HuH-7.5 (cell line): ENCODE measurements around the gene IMMP2L.
"Not testable (repeated sequence)": the region's sequence is repeated elsewhere in the genome, so short reads cannot be mapped to it uniquely, and the experiment has no call there.

Source experiments
- DNase-seq: peaks from one replicate; pipeline ENCODE4 v3.0.0; 2011; ENCODE audit warnings: low spot score

Gene IMMP2L

DNA sequence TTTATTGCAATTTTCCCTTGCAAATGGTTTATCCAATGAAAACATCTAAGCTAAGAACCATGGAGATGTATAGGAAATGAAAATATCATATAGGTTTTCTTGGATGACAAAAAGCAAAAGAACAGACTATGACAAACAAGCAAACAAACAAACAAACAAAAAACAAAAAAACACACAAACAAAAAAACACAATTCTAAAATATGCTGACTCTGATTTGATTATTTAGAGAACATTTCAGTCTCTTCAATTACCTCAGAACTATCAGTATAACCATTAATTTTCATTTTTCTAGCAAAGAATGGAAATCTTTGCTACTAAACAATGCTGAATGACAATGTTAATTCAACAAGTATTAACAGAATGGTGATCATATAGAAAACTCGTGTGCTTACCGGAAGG, 840.9 kb downstream of the IMMP2L start:
- DNase-seq, result no peak

DNA sequence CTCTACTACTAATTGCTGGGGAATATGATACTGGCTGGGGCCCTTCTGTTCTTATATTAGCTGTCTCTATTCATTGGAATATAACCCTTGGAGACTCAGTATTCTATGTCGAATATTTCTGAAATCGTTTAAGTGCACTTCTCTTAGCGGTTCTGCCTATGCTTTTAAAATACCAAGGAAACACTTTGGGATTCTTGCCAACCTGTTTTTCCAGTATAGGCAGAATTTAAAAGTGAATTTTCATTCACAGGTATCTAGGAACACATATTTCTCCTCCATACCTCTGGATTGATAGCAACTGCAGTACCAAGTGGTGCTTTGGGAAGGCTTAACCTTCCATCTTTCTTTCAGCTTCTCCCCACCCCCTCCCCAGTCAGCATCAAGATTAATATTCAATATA, 841.7 kb downstream of the IMMP2L start:
- DNase-seq, result no peak

DNA sequence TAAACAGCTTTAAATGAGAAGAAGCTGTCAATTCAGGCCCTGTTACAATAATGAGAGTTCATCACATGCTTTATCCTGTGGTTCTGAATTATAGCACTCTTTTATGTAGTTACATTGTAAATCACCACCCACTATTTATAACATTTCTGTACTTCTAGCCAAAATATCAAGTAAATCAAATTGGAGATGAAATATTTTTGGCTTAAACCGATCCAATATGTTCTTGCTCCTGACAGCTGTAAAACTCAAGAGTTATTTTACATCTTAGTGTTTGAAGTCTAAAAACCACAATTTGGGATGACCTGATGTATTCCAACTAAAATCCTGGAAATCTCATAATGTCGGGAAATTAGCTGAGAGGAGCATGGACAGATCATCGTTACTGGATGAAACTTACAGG, 842.6 kb downstream of the IMMP2L start:
- no peak for DNase-seq

DNA sequence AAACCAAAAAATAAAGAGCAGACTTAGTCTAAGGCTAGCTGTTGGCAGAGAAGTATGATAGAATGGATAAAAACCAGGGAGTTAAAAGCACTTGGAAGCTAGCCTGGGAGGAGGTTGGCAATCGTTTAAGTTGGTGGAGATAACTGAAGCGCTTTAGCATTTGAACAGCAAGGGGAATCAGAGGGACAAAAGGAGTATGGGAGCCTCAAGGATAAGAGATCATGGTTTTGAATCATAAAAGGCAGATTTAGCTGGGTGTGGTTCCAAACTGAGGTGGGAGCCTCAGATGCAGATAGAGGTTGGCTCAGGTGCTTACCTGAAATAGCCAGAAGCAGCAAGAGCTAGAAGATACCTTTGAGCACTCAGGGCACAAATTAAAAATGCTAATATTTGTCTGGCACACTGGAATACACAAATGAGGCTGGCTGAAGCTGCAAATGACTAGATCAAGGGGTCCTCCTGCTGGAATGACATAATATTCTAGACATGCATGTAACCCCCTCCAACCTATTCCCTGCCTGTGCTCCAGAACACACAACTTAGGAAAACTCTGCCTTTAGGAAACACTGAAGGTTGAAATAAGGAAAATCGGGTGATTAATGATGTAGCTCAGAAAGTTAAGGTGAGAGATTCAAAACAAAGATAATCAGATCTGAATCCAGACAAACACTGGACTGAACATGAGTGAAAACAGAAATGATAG, 843.6 kb downstream of the IMMP2L start:
- no peak for DNase-seq

DNA sequence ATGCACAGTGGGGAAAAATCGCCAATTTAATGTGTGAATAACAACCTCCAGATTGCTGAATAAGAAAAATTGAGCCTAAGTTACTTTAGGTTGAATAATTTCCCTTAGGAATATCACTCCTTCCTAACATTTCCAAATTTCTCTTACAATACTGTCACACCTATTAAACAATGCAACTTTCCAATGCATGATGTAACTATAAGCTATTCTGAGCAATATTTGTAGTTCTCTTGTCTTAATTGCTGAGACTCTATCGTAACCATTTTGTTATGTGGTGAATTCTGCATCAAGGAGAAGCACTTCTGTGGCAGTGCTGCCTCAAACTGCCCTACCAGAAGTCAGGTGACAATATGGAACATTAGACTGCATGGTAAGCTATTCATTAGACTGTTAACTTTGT, 858.1 kb downstream of the IMMP2L start:
- DNase-seq, result no peak

DNA sequence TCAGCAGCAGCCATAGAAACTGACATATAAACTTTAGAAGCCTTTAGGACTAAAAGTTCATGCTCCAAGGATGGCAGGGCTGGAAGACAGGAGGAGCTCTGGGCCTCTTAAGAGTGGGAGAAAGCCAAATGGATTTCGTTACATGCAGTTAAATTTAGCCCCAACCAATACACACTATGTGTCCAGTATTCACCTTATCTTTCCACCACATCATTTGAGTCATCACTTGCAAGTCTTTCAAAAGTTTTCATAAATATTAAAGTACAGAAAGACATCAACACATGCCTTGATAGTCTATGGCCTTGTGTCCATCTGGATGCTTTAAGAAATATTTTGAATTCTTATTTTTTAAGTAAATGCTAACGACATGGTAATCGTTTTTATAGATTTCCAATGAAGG, 863.7 kb downstream of the IMMP2L start:
- no peak for DNase-seq

DNA sequence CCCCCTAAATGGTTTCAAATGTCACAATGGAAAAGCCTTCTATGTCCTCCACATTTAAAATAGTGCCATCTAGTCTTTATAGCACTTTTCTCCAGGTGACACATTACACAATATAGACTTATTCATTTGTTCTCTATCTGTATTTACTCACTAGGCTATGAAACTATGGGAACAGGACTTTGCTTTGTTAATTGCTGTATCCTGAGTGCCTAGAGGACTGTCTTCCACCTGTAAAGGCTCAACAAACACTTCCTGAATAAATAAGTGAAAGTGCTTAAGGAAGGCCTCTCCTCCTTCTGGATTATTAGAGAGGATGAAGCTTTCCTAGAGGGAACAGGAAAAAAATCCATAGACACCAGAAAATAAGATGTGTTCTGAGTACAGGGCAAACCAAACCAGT, 868.9 kb downstream of the IMMP2L start:
- no peak for DNase-seq

DNA sequence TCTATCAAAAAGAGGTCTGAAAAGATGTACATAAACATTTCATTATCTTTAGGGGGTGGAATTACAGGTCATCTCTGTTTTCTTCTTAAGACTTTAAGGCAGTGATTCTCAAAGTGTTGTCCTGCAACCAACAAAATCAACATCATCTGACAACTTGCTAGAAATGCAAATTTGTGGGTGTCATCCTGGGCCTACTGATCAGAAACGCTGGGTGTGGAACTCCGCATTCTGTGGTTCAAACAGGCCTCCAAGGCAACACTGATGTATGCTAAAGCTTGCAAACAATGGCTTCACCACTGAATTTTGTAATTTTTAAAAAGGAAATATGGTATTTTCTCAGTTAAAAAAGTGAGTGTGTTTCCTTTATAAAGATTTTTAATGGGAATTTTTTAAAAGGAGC, 873.4 kb downstream of the IMMP2L start:
- DNase-seq, result no peak

DNA sequence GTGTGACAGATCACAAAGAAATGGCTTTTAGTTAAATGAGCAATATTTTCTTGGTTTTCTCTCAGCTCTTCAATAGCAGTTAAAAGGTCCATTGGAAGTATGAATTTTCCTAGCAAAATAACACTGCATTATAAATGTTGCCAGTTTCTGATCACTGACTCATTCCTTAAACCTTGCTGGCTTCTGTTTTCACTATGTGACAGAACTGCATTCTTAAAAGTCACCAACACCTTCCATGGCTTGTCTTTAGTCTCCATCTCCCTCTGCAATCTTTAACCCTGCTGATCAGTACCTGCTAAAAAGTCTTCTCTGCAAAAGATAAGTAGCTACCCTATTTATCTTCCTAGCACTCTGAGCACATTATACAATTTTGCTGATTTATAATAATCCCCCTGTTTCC, 876.4 kb downstream of the IMMP2L start:
- no peak for DNase-seq

DNA sequence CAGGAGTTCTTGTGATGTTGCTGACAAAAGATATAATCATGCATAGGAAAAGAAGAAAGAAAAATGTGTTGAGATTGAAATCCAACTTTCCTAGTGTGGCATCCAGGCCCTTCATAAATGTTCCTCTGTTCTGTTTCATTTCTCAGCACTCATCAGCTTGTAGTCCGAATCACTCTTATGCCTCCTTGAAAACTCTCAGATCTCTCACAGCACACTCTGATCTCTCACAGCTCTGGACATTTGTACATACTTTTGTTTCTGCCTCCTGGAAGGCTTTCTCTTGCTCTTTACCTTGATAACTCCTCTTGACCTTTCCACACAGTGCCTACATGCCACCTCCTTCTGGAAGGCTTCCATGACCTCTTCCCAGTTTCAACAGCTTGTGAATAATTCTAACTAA, 880.4 kb downstream of the IMMP2L start:
- DNase-seq, result no peak

DNA sequence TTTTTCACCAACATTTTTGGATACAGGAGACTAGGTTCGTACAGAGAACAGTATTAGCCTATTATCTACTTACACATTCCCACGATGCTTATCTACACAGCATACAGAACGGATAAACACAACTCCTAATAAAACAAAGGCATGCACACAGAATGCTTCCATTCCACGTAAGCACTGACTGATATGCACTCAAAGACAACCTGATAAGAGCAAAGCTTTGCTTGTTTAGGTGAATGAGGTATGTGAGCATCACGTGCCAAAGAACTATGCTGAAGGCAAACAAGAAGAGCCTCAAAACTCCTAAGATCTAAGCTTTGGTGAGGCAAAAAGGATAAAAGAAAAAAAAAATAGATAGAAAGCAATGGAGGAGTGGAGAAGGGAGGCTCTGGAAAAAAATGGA, 884.9 kb downstream of the IMMP2L start:
- DNase-seq, result peak; percentile 19

DNA sequence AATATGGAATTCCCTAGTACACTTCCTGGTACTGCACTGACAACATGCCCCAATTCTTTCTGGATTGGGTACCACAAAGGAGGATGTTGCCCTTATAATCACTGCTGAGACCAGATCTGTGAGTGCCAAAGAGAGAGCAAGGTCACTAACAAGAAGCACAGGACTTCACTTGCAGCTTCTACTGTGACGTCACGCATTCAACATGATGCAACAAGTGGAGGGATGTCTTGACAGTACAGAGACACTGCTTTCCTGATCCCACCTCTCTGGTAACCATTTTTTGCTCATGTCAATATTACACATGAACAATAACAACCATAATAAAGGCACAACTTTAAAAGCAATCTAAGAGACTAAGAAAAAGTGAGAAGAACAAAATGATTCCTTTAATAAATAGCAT, 885.5 kb downstream of the IMMP2L start:
- no peak for DNase-seq

DNA sequence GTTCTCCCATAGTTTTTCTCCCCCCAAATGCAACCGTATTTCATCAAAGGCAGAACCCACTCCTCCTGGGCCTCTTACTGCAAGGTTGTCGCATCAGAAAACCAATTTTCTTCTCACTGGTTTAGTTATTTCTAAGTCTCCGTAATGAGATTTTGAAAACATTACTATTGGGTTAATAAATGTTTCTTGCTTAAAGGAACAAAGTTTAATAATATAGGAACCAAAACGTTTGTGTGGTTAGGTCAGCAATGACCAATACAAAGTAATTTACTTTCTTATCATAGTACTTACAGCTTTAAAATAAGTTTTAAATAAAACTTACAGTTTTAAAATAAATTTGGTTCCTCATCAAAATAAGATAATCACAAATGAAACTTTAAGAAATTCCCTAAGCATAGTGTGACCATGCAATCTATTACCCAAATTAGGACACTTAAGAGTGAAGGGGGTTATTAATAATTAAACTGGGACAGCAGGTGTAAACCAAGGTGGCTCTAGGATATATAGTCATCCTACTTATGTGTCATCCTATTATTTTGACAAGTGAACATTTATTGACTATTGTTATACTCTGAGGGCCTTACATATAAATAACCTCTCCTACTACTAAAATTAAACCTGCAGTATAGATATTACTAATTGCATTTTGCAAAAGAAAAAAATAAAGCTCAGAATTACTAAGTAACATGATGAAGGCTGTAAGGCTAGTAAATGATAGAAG, 886.7 kb downstream of the IMMP2L start:
- no peak for DNase-seq

DNA sequence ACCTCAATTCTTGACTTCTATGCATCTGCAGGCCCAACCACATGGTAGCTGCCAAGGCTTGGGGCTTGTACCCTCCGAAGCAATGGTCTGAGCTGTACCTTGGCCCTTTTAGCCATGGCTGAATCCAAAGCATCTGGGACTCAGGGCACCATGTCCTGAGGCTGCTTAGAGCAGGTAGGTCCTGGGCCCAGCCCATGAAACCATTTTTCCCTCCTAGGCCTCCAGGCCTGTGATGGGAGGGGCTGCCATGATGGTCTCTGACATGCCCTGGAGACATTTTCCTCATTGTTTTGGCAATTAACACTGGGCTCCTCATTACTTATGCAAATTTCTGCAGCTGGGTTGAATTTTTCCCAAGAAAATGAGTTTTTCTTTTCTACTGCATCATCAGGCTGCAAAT, 889.1 kb downstream of the IMMP2L start:
- no peak for DNase-seq

DNA sequence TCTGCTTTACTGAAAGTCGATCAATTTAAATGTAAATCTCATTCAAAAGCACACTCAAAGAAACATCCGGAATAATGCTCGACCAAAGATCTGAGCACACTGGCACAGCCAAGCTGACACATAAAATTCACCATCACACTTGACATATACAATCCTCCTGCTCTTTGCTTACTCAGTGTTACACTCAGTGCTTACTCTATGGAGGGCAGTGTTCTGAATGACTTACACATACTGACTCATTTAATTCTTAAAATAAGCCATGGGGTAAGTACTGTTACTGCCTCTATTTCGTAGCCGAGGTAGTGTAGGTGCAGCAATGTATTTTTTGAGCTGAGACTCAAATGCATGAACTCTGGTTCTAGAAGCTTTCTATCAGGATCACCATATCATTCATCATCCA, 892.9 kb downstream of the IMMP2L start:
- no peak for DNase-seq

DNA sequence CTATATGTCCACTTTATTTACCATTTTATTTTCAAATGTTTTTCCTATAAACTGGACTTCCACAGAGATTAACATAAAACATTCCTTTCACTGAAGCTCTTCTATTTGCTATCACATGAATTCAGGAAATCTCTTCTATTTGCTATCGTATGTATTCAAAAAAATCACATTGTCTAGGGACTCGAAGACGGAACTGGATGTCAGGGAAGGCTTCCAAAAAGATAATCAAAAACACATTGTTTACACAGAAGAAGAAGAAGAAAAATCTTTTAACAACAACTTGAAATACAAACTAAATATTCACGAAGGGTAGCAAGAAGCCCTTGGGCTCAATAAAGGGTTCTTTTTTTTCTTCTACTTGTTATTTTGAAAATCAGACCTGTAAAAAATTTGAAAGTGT, 897.5 kb downstream of the IMMP2L start:
- DNase-seq, result no peak

DNA sequence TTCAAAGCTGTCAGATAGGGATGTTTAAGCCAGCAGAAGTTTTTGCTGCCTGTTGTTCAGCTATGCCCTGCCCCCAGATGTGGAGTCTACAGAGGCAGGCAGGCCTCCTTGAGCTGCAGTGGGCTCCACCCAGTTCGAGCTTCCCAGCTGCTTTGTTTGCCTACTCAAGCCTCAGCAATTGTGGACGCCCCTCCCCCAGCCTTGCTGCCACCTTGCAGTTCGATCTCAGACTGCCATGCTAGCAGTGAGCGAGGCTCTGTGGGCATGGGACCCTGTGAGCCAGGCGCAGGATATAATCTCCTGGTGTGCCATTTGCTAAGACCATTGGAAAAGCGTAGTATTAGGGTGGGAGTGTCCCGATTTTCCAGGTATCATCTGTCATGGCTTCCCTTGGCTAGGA, 901.7 kb downstream of the IMMP2L start:
- not testable (repeated sequence) for DNase-seq

DNA sequence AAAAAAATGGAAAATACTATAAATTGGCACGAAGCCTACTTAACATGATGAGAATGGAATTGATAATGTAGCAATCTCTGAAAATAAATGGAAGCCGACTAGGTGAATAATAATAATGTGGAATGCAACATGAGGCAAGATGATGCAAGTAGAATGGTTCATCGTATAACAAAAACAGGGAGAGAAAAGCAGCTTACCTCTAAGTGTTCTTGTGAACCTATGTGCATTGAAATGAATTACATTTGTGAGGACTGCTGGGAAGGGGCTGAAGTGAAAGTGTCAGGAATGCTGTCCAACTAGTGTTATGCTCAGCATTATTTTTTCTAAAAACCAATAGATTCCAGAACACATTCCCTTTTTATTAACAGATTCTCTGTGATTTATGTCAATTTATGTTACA, 912.0 kb downstream of the IMMP2L start:
- no peak for DNase-seq

DNA sequence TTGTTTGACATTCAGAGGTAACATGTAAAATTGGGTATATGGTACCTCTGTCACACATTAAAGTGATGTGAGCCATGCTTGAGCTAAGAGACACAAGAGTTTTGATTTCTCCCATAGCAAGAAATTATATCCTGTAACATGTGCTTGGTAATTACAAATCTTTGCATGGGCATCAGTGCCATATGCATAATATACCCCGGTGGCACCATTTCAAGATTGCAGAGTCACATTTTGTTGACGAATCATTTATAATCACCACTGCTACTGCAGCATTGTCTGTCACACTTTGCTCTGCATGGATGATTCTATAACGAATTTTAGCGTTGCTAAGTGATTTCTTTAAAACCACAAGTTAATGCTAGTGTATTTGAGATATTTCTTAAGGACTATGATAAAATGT, 915.0 kb downstream of the IMMP2L start:
- DNase-seq, result no peak

DNA sequence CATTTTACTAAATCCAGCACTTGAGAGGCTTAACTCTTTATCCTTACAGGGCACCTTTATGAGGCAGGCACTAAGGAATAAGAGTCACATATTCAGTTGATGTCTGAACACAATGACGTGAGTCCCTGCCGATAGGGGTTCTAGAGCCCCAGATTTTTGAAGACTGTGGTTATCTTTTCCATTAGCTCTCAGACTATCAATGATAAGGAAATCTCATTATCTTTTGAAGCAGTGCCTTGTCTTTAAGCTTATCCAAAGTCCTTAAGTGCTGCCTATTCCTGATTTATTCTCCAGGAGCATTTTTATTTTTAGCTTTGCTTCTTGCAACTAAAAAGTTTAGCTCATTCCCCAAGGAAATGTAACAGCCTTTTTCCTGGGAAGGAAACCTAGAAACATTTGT, 915.5 kb downstream of the IMMP2L start:
- DNase-seq, result no peak

DNA sequence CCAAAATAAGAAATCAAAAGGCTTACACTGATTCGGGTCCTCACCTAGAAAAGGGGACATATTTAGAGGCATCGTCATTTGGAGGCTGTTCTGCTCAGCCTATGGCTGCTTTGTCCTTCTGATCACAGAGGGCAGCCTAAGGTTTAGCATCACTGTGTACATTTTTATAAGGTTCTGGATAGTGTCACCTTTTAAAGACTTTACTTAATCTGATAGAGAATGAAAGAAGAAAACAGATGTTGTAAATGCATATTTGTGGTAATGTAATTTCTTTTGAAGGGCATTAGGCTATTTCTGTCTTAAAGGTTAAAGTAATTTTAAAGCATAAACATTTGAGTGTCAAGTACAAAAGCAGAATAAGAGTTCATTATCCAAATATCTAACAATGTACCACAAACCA, 916.7 kb downstream of the IMMP2L start:
- no peak for DNase-seq

DNA sequence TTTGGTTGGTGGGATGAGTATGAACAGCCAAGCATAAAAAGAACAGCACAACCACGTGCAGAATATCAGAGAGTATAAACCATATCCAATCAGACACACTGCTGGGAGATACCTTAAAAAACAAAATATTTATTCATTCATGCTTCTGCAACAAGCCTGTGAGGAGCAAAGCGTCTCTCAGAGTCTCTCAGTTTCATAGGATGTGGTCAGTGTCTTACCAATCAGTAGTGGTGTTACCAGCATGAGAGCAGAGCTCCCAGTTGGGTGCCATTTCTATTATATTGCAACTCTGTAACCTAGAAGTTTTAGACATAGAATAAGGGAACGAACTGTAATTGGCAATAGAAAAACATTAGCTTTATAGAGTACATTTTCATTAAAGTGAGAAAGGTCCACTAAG, 917.2 kb downstream of the IMMP2L start:
- DNase-seq, result no peak

DNA sequence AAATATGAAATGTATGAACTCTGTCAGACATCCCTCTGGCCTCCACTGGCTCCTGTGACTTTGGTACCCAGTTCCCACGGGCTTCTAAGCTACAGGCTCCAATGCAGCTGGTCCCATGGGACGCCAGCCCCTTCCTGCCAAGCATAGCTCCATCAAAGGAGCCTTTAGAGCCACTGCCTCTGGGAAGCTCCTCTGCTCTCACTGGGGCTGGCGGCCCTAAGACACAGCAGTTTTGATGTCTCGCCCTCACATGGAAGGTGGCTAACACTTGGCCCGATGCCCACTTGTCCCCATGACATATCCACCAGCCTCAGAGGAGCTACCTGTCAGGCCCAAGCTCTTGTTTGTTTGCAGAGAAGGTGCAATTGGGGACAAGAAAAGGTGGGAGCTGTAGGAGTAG, 925.0 kb downstream of the IMMP2L start:
- no peak for DNase-seq

DNA sequence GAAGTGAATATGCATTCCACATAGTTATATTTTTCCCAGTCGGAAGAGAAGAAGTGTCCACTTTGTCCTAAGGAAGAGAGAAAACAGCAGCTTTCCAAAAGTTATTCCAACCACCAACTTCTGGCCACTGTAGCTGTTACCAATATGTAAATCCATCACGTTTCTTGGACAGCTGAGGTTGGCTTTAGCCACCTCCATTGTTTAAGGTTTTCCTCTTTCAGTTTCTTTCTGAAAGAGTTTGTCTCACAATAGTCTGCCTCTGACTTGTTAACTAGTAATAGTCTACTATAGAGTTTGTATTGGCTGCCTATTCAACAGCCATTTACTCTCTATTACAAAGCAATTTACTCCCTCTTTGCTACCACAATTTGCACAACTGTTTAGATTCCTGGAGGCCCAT, 929.0 kb downstream of the IMMP2L start:
- DNase-seq, result no peak
